Prostate gland (tissue), 2 donors: ENCODE data around the gene CUL4A. TPM values are rescaled to one million over a fixed set of nuclear protein-coding genes. Genes with fewer than 3 reads are reported as not detected.

Experiments used
- DNase-seq: peaks from one replicate; pipeline ENCODE4 v3.0.0-alpha.2; 2019; ENCODE audit warnings: low spot score
- H3K27ac ChIP-seq, 2 donors: fragments of 200-600 bp; sonication (generic); 2 replicates each; pipeline ENCODE4 v1.5.1; 2017 to 2019
- H3K27me3 ChIP-seq: fragments of 200-600 bp; sonication (generic); replicated peaks from 2 replicates; pipeline ENCODE4 v1.5.1; 2019; ENCODE audit not compliant: insufficient read depth
- H3K36me3 ChIP-seq, 2 donors: fragments of 200-600 bp; sonication (generic); 1 replicate in 1 of 2; 2 replicates in 1 of 2; pipeline versions ENCODE4 v1.5.1 to v1.8.1; 2017 to 2019
- H3K4me1 ChIP-seq: fragments of 200-600 bp; sonication (generic); replicated peaks from 2 replicates; pipeline ENCODE4 v1.5.1; 2019
- H3K4me3 ChIP-seq, 2 donors: fragments of 200-600 bp; sonication (generic); 2 replicates each; pipeline ENCODE4 v1.5.1; 2017 to 2019
- H3K9me3 ChIP-seq: fragments of 200-600 bp; sonication (generic); 2 replicates; pipeline ENCODE4 v1.5.1; 2017
- CTCF ChIP-seq, 4 experiments: fragments of 200-600 bp in 2 of 4; fragments of 450-650 bp in 2 of 4; sonication (generic) in 2 of 4; IDR thresholded peaks; 1 replicate in 3 of 4; 2 replicates in 1 of 4; pipeline ENCODE4 v1.5.1; 2016 to 2019; ENCODE audit warnings: antibody characterized with exemption in 4 of 4, mild to moderate bottlenecking in 2 of 4, moderate library complexity in 2 of 4
- POLR2A ChIP-seq: fragments of 450-650 bp; IDR thresholded peaks from one replicate; pipeline ENCODE4 v1.6.1; 2016; ENCODE audit warnings: antibody characterized with exemption, mild to moderate bottlenecking
- POLR2AphosphoS5 ChIP-seq: sonication (generic); formaldehyde crosslinking; IDR thresholded peaks from one replicate; pipeline ENCODE4 v1.6.1; 2017; ENCODE audit warnings: antibody characterized with exemption
- WGBS: methylation state at CpG from one replicate; pipeline ENCODE4 v1.1.5; 2018; 5-methylcytosine and 5-hydroxymethylcytosine counted together
- intact Hi-C: fragments of 100-400 bp; cut with DNase I; formaldehyde crosslinking; loops from one replicate; pipeline ENCODE4 v1.14.2; 2022
- total RNA-seq, 2 donors: library from RNA; depleted of rRNA; stranded (reverse); fragments of >200 nt; gene quantifications; one replicate each; pipeline ENCODE4 v1.1.0, GENCODE V29; 2016

The CUL4A gene
- total RNA-seq, 2 donors from 2014 or later = 103 to 185 TPM

DNA sequence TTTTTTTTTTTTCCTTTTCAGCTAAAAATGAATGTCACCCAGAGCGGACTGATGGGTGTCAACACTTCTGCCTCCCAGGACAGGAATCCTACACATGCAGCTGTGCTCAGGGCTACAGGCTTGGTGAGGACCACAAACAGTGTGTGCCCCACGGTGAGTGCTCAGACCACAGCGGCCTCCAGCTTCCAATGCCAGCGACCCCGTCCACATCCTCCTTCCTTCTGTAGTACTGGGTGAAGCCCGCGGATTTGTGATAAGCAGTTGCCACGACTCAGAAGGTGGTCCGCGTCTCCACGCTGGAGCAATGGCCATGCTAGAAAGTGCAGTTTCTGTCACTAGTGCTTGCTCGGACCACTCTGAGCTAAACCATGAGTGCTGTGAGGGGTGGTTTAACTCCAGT is 44.9 kb upstream of the CUL4A start:
- intact Hi-C loops = no loop called here
- Histone ChIP-seq H3K27ac (no peak overlapping the region), H3K27me3 (no peaks in the 10 kb centered on the region), H3K4me3 (no peak overlapping the region), H3K4me1 (no peaks in the 10 kb centered on the region), H3K9me3 (no peaks in the 10 kb centered on the region), H3K36me3 (no peaks in the 10 kb centered on the region)
- TF ChIP-seq POLR2A (no peak), CTCF (IDR thresholded peaks at IDR 0.05) (no peak), POLR2AphosphoS5 (no peak)
- no peak for DNase-seq
- WGBS = 80% methylated on average over 12 of the region's 12 CpGs

GRCh38 chr13:113166266-113166665 is 43.1 kb upstream of the CUL4A start:
- DNase-seq = no peak
- peaks cover 7% of the 10 kb centered on the region for H3K4me1 ChIP-seq
- H3K27ac ChIP-seq = no peak overlapping the region
- no peaks in the 10 kb centered on the region for H3K36me3 ChIP-seq
- TF ChIP-seq CTCF (IDR thresholded peaks at IDR 0.05) = no peak
- TF ChIP-seq POLR2AphosphoS5 = no peak
- TF ChIP-seq POLR2A = no peak
- H3K4me3 ChIP-seq = no peak overlapping the region
- no peaks in the 10 kb centered on the region for H3K27me3 ChIP-seq
- 90% methylated on average over 10 of the region's 10 CpGs for WGBS
- H3K9me3 ChIP-seq = no peaks in the 10 kb centered on the region
- intact Hi-C loops = no loop called here

DNA sequence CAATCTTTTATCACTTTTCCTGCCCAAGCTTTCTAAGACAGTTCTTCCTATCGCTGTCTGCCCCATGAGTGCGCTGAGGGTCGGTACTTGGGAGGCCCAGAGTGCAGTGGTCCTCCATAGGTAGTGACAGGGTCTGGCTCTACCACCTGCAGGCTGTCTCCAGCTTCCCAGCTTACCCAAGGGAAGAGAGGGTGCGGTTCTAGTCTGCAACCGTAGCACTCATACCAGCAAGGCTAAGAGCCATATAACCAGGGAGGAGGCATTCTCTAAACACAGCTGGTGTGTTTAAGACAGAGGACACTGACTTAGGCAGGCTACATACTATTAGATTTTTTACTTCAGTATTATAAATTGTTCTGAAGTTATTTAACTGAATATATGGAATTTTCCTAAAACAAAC is 42.7 kb upstream of the CUL4A start:
- H3K4me1 ChIP-seq = peaks cover 7% of the 10 kb centered on the region
- H3K4me3 ChIP-seq = no peak overlapping the region
- 91% methylated on average over 5 of the region's 5 CpGs for WGBS

DNA sequence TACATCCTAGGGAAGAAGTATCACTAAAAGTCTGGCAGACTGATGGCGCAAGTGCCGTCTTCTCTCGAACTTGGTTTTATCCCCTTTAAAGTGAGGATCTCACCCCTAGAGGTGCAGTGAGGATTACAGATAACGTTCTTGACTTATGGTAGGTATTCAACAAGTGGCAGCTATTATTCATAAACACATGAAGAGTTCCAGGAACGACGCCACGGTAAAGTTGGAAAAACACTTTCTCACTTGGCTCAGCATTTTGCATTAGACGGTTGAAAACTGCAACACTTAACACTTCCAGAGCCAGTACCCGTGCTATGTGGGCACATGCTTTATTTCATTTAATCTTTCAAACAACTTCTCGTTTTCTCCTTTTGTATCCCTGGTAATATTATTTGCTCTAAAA is 42.3 kb upstream of the CUL4A start:
- Histone ChIP-seq H3K27me3 (no peaks in the 10 kb centered on the region), H3K9me3 (no peaks in the 10 kb centered on the region), H3K4me3 (no peak overlapping the region), H3K36me3 (no peaks in the 10 kb centered on the region), H3K27ac (no peak overlapping the region), H3K4me1 (peaks cover 7% of the 10 kb centered on the region)
- intact Hi-C loops = no loop called here
- no peak for DNase-seq
- TF ChIP-seq CTCF (IDR thresholded peaks at IDR 0.05) = no peak
- no peak for TF ChIP-seq POLR2A
- no peak for TF ChIP-seq POLR2AphosphoS5
- 94% methylated on average over 10 of the region's 10 CpGs for WGBS

More for the DNA sequence above, 42.7 kb upstream of the CUL4A start:
- intact Hi-C loops = no loop called here
- no peaks in the 10 kb centered on the region for H3K27me3 ChIP-seq
- TF ChIP-seq POLR2AphosphoS5 (no peak), POLR2A (no peak), CTCF (IDR thresholded peaks at IDR 0.05) (no peak)
- no peak overlapping the region for H3K27ac ChIP-seq
- DNase-seq = no peak
- H3K36me3 ChIP-seq = no peaks in the 10 kb centered on the region
- no peaks in the 10 kb centered on the region for H3K9me3 ChIP-seq

DNA sequence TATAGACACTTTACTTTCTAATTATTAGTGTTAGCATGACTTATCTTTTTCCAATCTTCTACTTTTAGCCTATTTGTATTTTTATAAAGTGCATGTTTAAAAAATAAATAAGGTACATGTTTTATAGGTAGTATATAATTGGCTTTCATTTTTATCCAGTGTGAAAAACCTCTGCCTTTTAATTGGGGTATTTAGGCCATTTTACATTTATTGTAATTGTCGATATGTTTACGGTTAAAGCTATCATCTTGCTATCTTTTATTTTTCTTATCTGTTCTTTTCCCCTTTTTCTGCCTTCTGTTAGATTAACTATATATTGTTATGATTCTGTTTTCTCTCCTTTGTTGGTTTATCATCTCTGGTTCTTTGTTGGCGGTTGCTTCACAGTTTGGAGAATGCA is 41.8 kb upstream of the CUL4A start:
- Histone ChIP-seq H3K36me3 (no peaks in the 10 kb centered on the region), H3K4me3 (no peak overlapping the region), H3K4me1 (peaks cover 7% of the 10 kb centered on the region), H3K27ac (no peak overlapping the region), H3K27me3 (no peaks in the 10 kb centered on the region), H3K9me3 (no peaks in the 10 kb centered on the region)
- no peak for DNase-seq
- TF ChIP-seq POLR2AphosphoS5 (no peak), POLR2A (no peak), CTCF (IDR thresholded peaks at IDR 0.05) (no peak)
- intact Hi-C loops = no loop called here
- WGBS = 97% methylated on average over 3 of the region's 3 CpGs
